ENCODE data around the gene BLTP3A.

- no peak for TF ChIP-seq EZH2phosphoT487 (IDR thresholded peaks at IDR 0.05; ENCODE audit: insufficient read depth, low read depth)
- TF ChIP-seq EZH2 (IDR thresholded peaks at IDR 0.05; ENCODE audit: insufficient read depth, poor library complexity, severe bottlenecking) = no peak
Measured at GRCh38 chr6:34819571-34820480, 27.9 kb downstream of the BLTP3A start.

All from GM23248 (cell line).